Mesendoderm (in vitro differentiated cells): ENCODE measurements around the gene RNF220.

Experiments
- DNase-seq: peaks from one replicate; pipeline ENCODE4 v3.0.0; 2013
- H2AK5ac ChIP-seq: 2 replicates; pipeline ENCODE4 v1.6.1; 2013; ENCODE audit warnings: low read length, inconsistent platforms
- H2BK120ac ChIP-seq: 2 replicates; pipeline ENCODE4 v1.6.1; 2013; ENCODE audit warnings: low read depth, mild to moderate bottlenecking, low read length, moderate library complexity, mixed read lengths
- H2BK15ac ChIP-seq: replicated peaks from 2 replicates; pipeline ENCODE4 v1.6.1; 2013; ENCODE audit warnings: low read depth, mild to moderate bottlenecking, moderate library complexity
- H2BK5ac ChIP-seq: 2 replicates; pipeline ENCODE4 v1.6.1; 2013; ENCODE audit warnings: low read length, inconsistent platforms
- H3K18ac ChIP-seq: 2 replicates; pipeline ENCODE4 v1.6.1; 2013; ENCODE audit warnings: mild to moderate bottlenecking, low read length, mixed read lengths
- H3K23ac ChIP-seq: one replicate; pipeline ENCODE4 v1.6.1; 2013; ENCODE audit warnings: low read length
- H3K27ac ChIP-seq: 2 replicates; pipeline ENCODE4 v1.5.1; 2013; ENCODE audit warnings: low read depth, mild to moderate bottlenecking, inconsistent platforms, low read length, moderate library complexity
- H3K27me3 ChIP-seq: 2 replicates; pipeline ENCODE4 v1.6.1; 2013; ENCODE audit warnings: low read length, control low read depth, mild to moderate bottlenecking, inconsistent platforms; ENCODE audit not compliant: insufficient read depth, poor library complexity
- H3K36me3 ChIP-seq: 2 replicates; pipeline ENCODE4 v1.6.1; 2013; ENCODE audit warnings: low read length, inconsistent platforms; ENCODE audit not compliant: control insufficient read depth, insufficient read depth
- H3K4ac ChIP-seq: one replicate; pipeline ENCODE4 v1.6.1; 2013; ENCODE audit warnings: low read depth, mild to moderate bottlenecking, low read length, moderate library complexity
- H3K4me1 ChIP-seq: 2 replicates; pipeline ENCODE4 v1.6.1; 2013; ENCODE audit warnings: low read depth, low read length, inconsistent platforms; ENCODE audit not compliant: control insufficient read depth
- H3K4me2 ChIP-seq: 2 replicates; pipeline ENCODE4 v1.6.1; 2013; ENCODE audit warnings: low read length
- H3K4me3 ChIP-seq: 2 replicates; pipeline ENCODE4 v1.5.1; 2013; ENCODE audit warnings: mild to moderate bottlenecking, low read length
- H3K56ac ChIP-seq: one replicate; pipeline ENCODE4 v1.6.1; 2013; ENCODE audit warnings: low read length
- H3K79me1 ChIP-seq: 2 replicates; pipeline ENCODE4 v1.6.1; 2013; ENCODE audit warnings: low read length, inconsistent platforms
- H3K79me2 ChIP-seq: 2 replicates; pipeline ENCODE4 v1.6.1; 2013; ENCODE audit warnings: mild to moderate bottlenecking, low read length; ENCODE audit not compliant: control insufficient read depth, insufficient read depth
- H3K9ac ChIP-seq: 2 replicates; pipeline ENCODE4 v1.6.1; 2013; ENCODE audit warnings: low read length, inconsistent platforms
- H4K5ac ChIP-seq: one replicate; pipeline ENCODE4 v1.6.1; 2013; ENCODE audit warnings: low read length
- H4K8ac ChIP-seq: one replicate; pipeline ENCODE4 v1.6.1; 2013; ENCODE audit warnings: low read depth, mild to moderate bottlenecking, control low read depth, low read length, moderate library complexity
- WGBS: extraction: QIAGEN DNeasy Blood & Tissue Kit; methylation state at CpG from one replicate; pipeline ENCODE4 v1.1.7; 2013; ENCODE audit warnings: low lambda C conversion rate, missing lambda C conversion rate; ENCODE audit not compliant: insufficient coverage; ENCODE audit errors: extremely low coverage; 5-methylcytosine and 5-hydroxymethylcytosine counted together

RNF220 gene

GRCh38 chr1:44636083-44636687, 231.1 kb downstream of the RNF220 start:
- WGBS = no CpG with 5 or more reads among the region's 14 CpGs
- Histone ChIP-seq H3K18ac (no peak overlapping the region), H3K4me3 (no peak overlapping the region), H2BK15ac (no peak overlapping the region), H2BK5ac (no peak overlapping the region), H3K9ac (no peak overlapping the region), H4K8ac (no peak overlapping the region), H3K27me3 (no peaks in the 10 kb centered on the region), H3K4me2 (no peak overlapping the region), H3K79me2 (peaks cover 9% of the 10 kb centered on the region), H3K4ac (no peak overlapping the region), H3K27ac (no peak overlapping the region), H3K36me3 (peaks cover 20% of the 10 kb centered on the region), H3K79me1 (peaks cover 23% of the 10 kb centered on the region), H3K23ac (no peak overlapping the region), H2BK120ac (no peak overlapping the region), H2AK5ac (no peak overlapping the region), H3K56ac (no peak overlapping the region), H4K5ac (no peak overlapping the region), H3K4me1 (peaks cover 7% of the 10 kb centered on the region)
- no peak for DNase-seq

GRCh38 chr1:44636688-44637598, 231.9 kb downstream of the RNF220 start:
- Histone ChIP-seq H2BK120ac (no peak overlapping the region), H2BK15ac (no peak overlapping the region), H2BK5ac (no peak overlapping the region), H3K56ac (no peak overlapping the region), H3K4ac (no peak overlapping the region), H3K79me2 (peaks cover 9% of the 10 kb centered on the region), H3K4me3 (no peak overlapping the region), H3K79me1 (peaks cover 23% of the 10 kb centered on the region), H3K27me3 (no peaks in the 10 kb centered on the region), H3K9ac (no peak overlapping the region), H3K23ac (no peak overlapping the region), H3K4me1 (peaks cover 4% of the 10 kb centered on the region), H2AK5ac (no peak overlapping the region), H3K18ac (no peak overlapping the region), H3K4me2 (no peak overlapping the region), H4K8ac (no peak overlapping the region), H3K36me3 (peaks cover 26% of the 10 kb centered on the region), H4K5ac (no peak overlapping the region), H3K27ac (no peak overlapping the region)
- WGBS = no CpG with 5 or more reads among the region's 13 CpGs
- DNase-seq = no peak

- no peak overlapping the region for H3K9ac ChIP-seq
- H3K79me2 ChIP-seq = peaks cover 9% of the 10 kb centered on the region
- H3K27ac ChIP-seq = no peak overlapping the region
- H2BK5ac ChIP-seq = no peak overlapping the region
- no peak overlapping the region for H3K4ac ChIP-seq
- H4K8ac ChIP-seq = no peak overlapping the region
- no peak overlapping the region for H3K18ac ChIP-seq
- WGBS = no CpG with 5 or more reads among the region's 27 CpGs
- H3K56ac ChIP-seq = no peak overlapping the region
- no peak overlapping the region for H2BK15ac ChIP-seq
- no peak overlapping the region for H2BK120ac ChIP-seq
- no peak overlapping the region for H3K4me3 ChIP-seq
- no peak overlapping the region for H3K4me2 ChIP-seq
- peaks cover 26% of the 10 kb centered on the region for H3K36me3 ChIP-seq
- H2AK5ac ChIP-seq = no peak overlapping the region
- H3K23ac ChIP-seq = no peak overlapping the region
- no peak overlapping the region for H4K5ac ChIP-seq
- peaks cover 25% of the 10 kb centered on the region for H3K79me1 ChIP-seq
- peaks cover 4% of the 10 kb centered on the region for H3K4me1 ChIP-seq
- H3K27me3 ChIP-seq = no peaks in the 10 kb centered on the region
- DNase-seq = no peak
Measured at GRCh38 chr1:44637702-44638411, 232.8 kb downstream of the RNF220 start.

GRCh38 chr1:44640200-44640853, 235.3 kb downstream of the RNF220 start:
- no CpG with 5 or more reads among the region's 24 CpGs for WGBS
- Histone ChIP-seq H3K4me3 (no peak overlapping the region), H2BK5ac (no peak overlapping the region), H4K8ac (no peak overlapping the region), H3K27ac (no peak overlapping the region), H2BK120ac (no peak overlapping the region), H2BK15ac (no peak overlapping the region), H3K4ac (no peak overlapping the region), H2AK5ac (no peak overlapping the region), H3K23ac (no peak overlapping the region), H3K79me2 (no peaks in the 10 kb centered on the region), H4K5ac (no peak overlapping the region), H3K36me3 (peaks cover 33% of the 10 kb centered on the region), H3K79me1 (peaks cover 9% of the 10 kb centered on the region), H3K4me1 (no peaks in the 10 kb centered on the region), H3K18ac (no peak overlapping the region), H3K9ac (no peak overlapping the region), H3K4me2 (no peak overlapping the region), H3K27me3 (no peaks in the 10 kb centered on the region), H3K56ac (no peak overlapping the region)
- no peak for DNase-seq

GRCh38 chr1:44641126-44642102, 236.4 kb downstream of the RNF220 start:
- Histone ChIP-seq H2BK120ac (no peak overlapping the region), H3K4me1 (no peaks in the 10 kb centered on the region), H3K79me2 (no peaks in the 10 kb centered on the region), H4K8ac (no peak overlapping the region), H3K9ac (no peak overlapping the region), H3K4me2 (no peak overlapping the region), H3K36me3 (peaks cover 25% of the 10 kb centered on the region), H3K56ac (no peak overlapping the region), H3K23ac (no peak overlapping the region), H2BK5ac (no peak overlapping the region), H2BK15ac (no peak overlapping the region), H3K4me3 (no peak overlapping the region), H3K79me1 (peaks cover 3% of the 10 kb centered on the region), H2AK5ac (no peak overlapping the region), H3K18ac (no peak overlapping the region), H4K5ac (no peak overlapping the region), H3K4ac (no peak overlapping the region), H3K27me3 (no peaks in the 10 kb centered on the region), H3K27ac (no peak overlapping the region)
- DNase-seq = no peak
- WGBS = no CpG with 5 or more reads among the region's 12 CpGs
